K562 (cell line): ENCODE results near the gene RPS2. TPM values are rescaled to one million over a fixed set of nuclear protein-coding genes. Genes with fewer than 3 reads are reported as not detected.
A peak's percentile ranks its signal among the peaks of the same experiment; 100 is the strongest.

Experiments used
- DNMT1 ChIP-seq: fragments of 450-650 bp; IDR thresholded peaks from 2 replicates; pipeline ENCODE4 v1.6.1; 2016; ENCODE audit warnings: antibody characterized with exemption, mild to moderate bottlenecking
- MTA1 ChIP-seq: fragments of 450-650 bp; IDR thresholded peaks from 2 replicates; pipeline ENCODE4 v1.6.1; 2017; ENCODE audit warnings: borderline replicate concordance
- NR2C1 ChIP-seq, 2 experiments: fragments of 450-650 bp; IDR thresholded peaks; 2 replicates each; pipeline ENCODE4 v1.6.1; 2017; ENCODE audit warnings: mild to moderate bottlenecking in 2 of 2, antibody characterized with exemption in 1 of 2, inconsistent platforms in 1 of 2, missing compliant biosample characterization in 1 of 2, missing genetic modification characterization in 1 of 2
- RAD21 ChIP-seq, 2 experiments: fragments of 250-450 bp in 1 of 2; fragments of 450-650 bp in 1 of 2; sonication (Bioruptor Pico) in 1 of 2; formaldehyde crosslinking in 1 of 2; IDR thresholded peaks in 1 of 2; conservative IDR thresholded peaks in 1 of 2; 2 replicates each; pipeline versions ENCODE4 v1.4.0 to v1.8.0; 2020 to 2022; ENCODE audit warnings: mild to moderate bottlenecking in 2 of 2, moderate library complexity in 1 of 2
- ZBED1 ChIP-seq: IDR thresholded peaks from 2 replicates; pipeline ENCODE4 v1.6.1; 2014
- ZFX ChIP-seq: sonication (generic); formaldehyde crosslinking; IDR thresholded peaks from 2 replicates; pipeline ENCODE4 v1.8.0; 2022; ENCODE audit warnings: mild to moderate bottlenecking, missing genetic modification reagents, moderate library complexity
- polyA plus RNA-seq, 8 experiments: library from polyadenylated mRNA; depleted of rRNA in 4 of 8; stranded (reverse) in 5 of 8; unstranded in 3 of 8; fragments of >200 nt; fragmentation: Nextera tagmentation in 2 of 8; fragmentation: Illumina TruSeq in 1 of 8; extraction: Ambion mirVana in 2 of 8; extraction: Trizol in 1 of 8; gene quantifications; 2 replicates each; pipeline versions ENCODE4 v1.2.1 to v1.2.3, GENCODE V29; 2011 to 2014; ENCODE audit warnings: inconsistent platforms in 1 of 8, missing spikeins in 1 of 8
- total RNA-seq, 7 experiments: library from RNA; depleted of rRNA in 6 of 7; stranded (reverse); fragments of >200 nt in 6 of 7; fragmentation: Illumina TruSeq in 2 of 7; extraction: Trizol in 2 of 7; gene quantifications; 2 replicates each; pipeline versions ENCODE4 v1.2.1 to v1.2.3, GENCODE V29; 2011 to 2021; ENCODE audit warnings: low replicate concordance in 1 of 7
- TF ChIP-seq, protein P1 (sequence below), 3 experiments: IDR thresholded peaks in 2 of 3; conservative IDR thresholded peaks in 1 of 3; 2 replicates each; pipeline ENCODE4 v1.5.1; 2011 to 2012; ENCODE audit warnings: low read length in 3 of 3, mild to moderate bottlenecking in 3 of 3, control low read depth in 2 of 3, improper control_type of control experiment in 1 of 3, inconsistent platforms in 1 of 3, low read depth in 1 of 3, mixed read lengths in 1 of 3, moderate library complexity in 1 of 3; ENCODE audit not compliant: insufficient read depth in 2 of 3
- TF ChIP-seq, protein P2 (sequence below): sonication (generic); formaldehyde crosslinking; IDR thresholded peaks from 2 replicates; pipeline ENCODE4 v1.8.1; 2023; ENCODE audit warnings: mild to moderate bottlenecking, missing genetic modification reagents, moderate library complexity
- TF ChIP-seq, protein P3 (sequence below): fragments of 450-650 bp; IDR thresholded peaks from 2 replicates; pipeline ENCODE4 v1.6.1; 2017; ENCODE audit warnings: mild to moderate bottlenecking, moderate library complexity

The RPS2 gene
- total and polyA plus RNA-seq, 9 of the 15 experiments (the other 6 are each of a cell fraction or from before 2014, with no cell fraction given) = 834 to 4,794 (median 3,793) TPM

DNA sequence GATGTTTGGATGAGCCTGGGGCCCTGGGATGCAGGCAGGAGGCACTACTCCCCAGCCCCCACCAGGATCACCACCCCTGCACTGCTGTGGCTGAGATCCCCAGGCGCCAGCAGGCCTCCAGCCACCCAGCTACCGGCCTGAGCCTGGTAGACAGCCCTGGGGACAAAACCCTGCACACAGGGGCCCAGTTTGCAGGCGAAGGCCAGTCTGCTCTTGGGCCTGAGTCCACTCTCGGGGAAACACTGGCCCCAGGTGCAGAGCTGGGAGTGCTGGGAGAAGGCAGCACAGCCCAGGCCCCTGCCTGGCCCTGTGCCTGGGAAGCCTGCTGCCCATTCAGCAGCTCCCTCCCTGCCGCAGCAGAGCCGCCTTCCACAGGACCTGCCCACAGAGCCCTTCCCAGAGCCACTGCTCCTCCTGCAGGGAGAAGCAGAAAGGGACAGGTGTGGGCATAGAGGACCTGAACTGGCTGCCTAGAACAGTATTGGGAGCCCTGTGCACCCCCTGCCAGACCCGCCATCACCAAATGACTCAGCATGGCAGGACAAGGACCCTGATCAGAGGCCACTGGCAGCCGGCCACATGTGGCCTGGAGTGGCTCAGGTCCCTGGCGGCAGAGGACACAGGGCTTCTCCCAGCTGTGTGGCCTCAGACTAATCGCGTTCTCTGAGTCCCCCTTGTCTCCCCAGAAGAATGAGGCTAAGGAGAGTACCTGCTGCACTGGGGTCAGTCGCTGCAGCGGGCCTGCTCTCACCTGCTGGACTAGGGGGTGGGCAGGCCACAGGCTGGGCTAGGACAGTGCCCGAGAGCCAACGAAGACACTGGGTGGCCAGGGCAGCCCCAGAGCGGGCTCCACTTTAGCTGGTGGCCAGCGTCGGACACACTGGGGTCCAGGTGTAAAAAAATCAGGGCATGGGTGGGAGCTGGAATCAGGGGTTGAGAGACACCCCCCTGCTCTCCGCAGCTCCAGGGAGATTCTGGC lies 32.3 kb downstream of the RPS2 start (continued):
- TF ChIP-seq, protein P1, sequence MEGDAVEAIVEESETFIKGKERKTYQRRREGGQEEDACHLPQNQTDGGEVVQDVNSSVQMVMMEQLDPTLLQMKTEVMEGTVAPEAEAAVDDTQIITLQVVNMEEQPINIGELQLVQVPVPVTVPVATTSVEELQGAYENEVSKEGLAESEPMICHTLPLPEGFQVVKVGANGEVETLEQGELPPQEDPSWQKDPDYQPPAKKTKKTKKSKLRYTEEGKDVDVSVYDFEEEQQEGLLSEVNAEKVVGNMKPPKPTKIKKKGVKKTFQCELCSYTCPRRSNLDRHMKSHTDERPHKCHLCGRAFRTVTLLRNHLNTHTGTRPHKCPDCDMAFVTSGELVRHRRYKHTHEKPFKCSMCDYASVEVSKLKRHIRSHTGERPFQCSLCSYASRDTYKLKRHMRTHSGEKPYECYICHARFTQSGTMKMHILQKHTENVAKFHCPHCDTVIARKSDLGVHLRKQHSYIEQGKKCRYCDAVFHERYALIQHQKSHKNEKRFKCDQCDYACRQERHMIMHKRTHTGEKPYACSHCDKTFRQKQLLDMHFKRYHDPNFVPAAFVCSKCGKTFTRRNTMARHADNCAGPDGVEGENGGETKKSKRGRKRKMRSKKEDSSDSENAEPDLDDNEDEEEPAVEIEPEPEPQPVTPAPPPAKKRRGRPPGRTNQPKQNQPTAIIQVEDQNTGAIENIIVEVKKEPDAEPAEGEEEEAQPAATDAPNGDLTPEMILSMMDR (IDR thresholded peaks at IDR 0.05 in 2 of 3, conservative IDR thresholded peaks at IDR 0.05 in 1 of 3; ENCODE audit: insufficient read depth in 2 of 3, low read depth in 1 of 3, low read length in 3 of 3) = peak in 1 of 3 experiments; percentile 31; a peak in 1 of 6 replicates
- TF ChIP-seq, protein P2, sequence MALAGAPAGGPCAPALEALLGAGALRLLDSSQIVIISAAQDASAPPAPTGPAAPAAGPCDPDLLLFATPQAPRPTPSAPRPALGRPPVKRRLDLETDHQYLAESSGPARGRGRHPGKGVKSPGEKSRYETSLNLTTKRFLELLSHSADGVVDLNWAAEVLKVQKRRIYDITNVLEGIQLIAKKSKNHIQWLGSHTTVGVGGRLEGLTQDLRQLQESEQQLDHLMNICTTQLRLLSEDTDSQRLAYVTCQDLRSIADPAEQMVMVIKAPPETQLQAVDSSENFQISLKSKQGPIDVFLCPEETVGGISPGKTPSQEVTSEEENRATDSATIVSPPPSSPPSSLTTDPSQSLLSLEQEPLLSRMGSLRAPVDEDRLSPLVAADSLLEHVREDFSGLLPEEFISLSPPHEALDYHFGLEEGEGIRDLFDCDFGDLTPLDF = no peak
- TF ChIP-seq ZFX (CRISPR knock-in tag) = 0 out of 2 replicates have a peak, but pooled peaks have one; percentile 7
- TF ChIP-seq ZBED1 = no peak
- TF ChIP-seq, protein P3, sequence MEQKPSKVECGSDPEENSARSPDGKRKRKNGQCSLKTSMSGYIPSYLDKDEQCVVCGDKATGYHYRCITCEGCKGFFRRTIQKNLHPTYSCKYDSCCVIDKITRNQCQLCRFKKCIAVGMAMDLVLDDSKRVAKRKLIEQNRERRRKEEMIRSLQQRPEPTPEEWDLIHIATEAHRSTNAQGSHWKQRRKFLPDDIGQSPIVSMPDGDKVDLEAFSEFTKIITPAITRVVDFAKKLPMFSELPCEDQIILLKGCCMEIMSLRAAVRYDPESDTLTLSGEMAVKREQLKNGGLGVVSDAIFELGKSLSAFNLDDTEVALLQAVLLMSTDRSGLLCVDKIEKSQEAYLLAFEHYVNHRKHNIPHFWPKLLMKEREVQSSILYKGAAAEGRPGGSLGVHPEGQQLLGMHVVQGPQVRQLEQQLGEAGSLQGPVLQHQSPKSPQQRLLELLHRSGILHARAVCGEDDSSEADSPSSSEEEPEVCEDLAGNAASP = no peak
- no peak for TF ChIP-seq MTA1
- 0 out of 4 replicates have a peak, but pooled peaks of 1 of the 2 experiments have one; percentile 17 for TF ChIP-seq RAD21 (CRISPR knock-in tag; conservative IDR thresholded peaks at IDR 0.05 in 1 of 2, IDR thresholded peaks at IDR 0.05 in 1 of 2)
- no peak for TF ChIP-seq NR2C1 (IDR thresholded peaks at IDR 0.05)
- no peak for TF ChIP-seq NR2C1 (tag; IDR thresholded peaks at IDR 0.05)
- TF ChIP-seq DNMT1 = no peak
